Parathyroid adenoma (tissue), 2 donors: Measurements from ENCODE around the gene SEMA5B.

ENCODE experiments used
- H2AFZ ChIP-seq: fragments of 300-600 bp; sonication (generic); one replicate; pipeline ENCODE4 v1.7.0; 2017; ENCODE audit warnings: antibody characterized with exemption, mild to moderate bottlenecking
- H3K27ac ChIP-seq: fragments of 300-600 bp; sonication (generic); one replicate; pipeline ENCODE4 v1.7.0; 2017
- H3K27me3 ChIP-seq: fragments of 300-600 bp; sonication (generic); one replicate; pipeline ENCODE4 v1.7.0; 2017; ENCODE audit warnings: low read length; ENCODE audit not compliant: control insufficient read depth, insufficient read depth
- H3K36me3 ChIP-seq: fragments of 300-600 bp; sonication (generic); one replicate; pipeline ENCODE4 v1.7.0; 2017; ENCODE audit warnings: low read length; ENCODE audit not compliant: control insufficient read depth, insufficient read depth
- H3K4me1 ChIP-seq: fragments of 300-600 bp; sonication (generic); one replicate; pipeline ENCODE4 v1.7.0; 2017; ENCODE audit warnings: control low read depth
- H3K4me2 ChIP-seq: fragments of 300-600 bp; sonication (generic); one replicate; pipeline ENCODE4 v1.7.0; 2017; ENCODE audit warnings: low read length
- H3K4me3 ChIP-seq: fragments of 300-600 bp; sonication (generic); one replicate; pipeline ENCODE4 v1.7.0; 2017; ENCODE audit warnings: low read depth, low read length
- H3K79me2 ChIP-seq: fragments of 300-600 bp; sonication (generic); one replicate; pipeline ENCODE4 v1.7.0; 2017; ENCODE audit warnings: control low read depth
- H3K9ac ChIP-seq: fragments of 300-600 bp; sonication (generic); one replicate; pipeline ENCODE4 v1.7.0; 2017; ENCODE audit warnings: mild to moderate bottlenecking
- H3K9me3 ChIP-seq: fragments of 300-600 bp; sonication (generic); one replicate; pipeline ENCODE4 v1.7.0; 2017; ENCODE audit warnings: low read length; ENCODE audit not compliant: control insufficient read depth
- TF ChIP-seq, protein P1 (sequence below): fragments of 300-600 bp; sonication (generic); IDR thresholded peaks from one replicate; pipeline ENCODE4 v1.7.0; 2017; ENCODE audit warnings: antibody characterized with exemption, mild to moderate bottlenecking
- donor health status: primary hyperparathyroidism.

The SEMA5B gene

DNA sequence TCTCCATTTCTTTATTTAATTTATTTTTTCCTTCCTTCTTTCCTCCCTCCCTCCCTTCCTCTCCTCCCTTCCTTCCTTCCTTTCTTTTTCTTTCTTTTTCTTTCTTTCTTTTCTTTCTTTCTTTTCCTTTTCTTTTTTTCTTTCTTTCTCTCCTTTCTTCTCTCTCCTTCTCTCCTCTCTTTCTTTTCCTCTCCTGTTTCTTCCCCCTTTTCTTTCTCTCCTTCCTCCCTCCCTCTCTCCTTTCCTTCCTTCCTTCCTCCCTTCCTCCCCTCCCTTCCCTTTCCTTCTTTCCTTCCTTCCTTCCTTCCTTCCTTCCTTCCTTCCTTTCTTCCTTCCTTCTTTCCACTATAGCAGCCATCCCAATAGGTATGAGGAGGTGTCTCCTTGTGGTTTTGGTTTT lies 32.5 kb upstream of the SEMA5B start:
- Histone ChIP-seq H3K27me3 (no peaks in the 10 kb centered on the region), H3K79me2 (no peaks in the 10 kb centered on the region), H3K4me1 (no peaks in the 10 kb centered on the region), H2AFZ (no peak overlapping the region), H3K4me3 (no peak overlapping the region), H3K36me3 (no peaks in the 10 kb centered on the region), H3K9ac (no peak overlapping the region), H3K27ac (no peak overlapping the region), H3K4me2 (no peak overlapping the region), H3K9me3 (no peaks in the 10 kb centered on the region)
- TF ChIP-seq, protein P1, sequence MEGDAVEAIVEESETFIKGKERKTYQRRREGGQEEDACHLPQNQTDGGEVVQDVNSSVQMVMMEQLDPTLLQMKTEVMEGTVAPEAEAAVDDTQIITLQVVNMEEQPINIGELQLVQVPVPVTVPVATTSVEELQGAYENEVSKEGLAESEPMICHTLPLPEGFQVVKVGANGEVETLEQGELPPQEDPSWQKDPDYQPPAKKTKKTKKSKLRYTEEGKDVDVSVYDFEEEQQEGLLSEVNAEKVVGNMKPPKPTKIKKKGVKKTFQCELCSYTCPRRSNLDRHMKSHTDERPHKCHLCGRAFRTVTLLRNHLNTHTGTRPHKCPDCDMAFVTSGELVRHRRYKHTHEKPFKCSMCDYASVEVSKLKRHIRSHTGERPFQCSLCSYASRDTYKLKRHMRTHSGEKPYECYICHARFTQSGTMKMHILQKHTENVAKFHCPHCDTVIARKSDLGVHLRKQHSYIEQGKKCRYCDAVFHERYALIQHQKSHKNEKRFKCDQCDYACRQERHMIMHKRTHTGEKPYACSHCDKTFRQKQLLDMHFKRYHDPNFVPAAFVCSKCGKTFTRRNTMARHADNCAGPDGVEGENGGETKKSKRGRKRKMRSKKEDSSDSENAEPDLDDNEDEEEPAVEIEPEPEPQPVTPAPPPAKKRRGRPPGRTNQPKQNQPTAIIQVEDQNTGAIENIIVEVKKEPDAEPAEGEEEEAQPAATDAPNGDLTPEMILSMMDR, result no peak

DNA sequence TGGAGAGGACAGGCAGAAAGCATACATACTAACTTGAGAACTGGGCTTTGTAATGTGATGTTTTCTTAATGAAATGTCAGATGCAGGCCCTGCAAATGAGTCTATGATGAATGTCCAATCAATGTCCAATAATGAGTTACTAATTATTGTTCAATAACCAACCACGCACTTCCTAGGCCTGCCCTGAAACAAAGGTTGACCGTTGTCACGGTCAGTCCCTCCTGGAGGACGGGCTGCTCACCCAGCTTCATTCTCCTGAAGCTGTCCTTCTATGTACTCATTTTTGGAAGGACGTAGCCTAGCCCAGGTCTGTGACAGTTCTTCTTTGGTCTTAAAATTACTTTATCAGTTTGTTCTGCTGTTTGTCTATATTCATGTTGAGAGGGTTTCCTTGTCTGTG lies 30.9 kb upstream of the SEMA5B start:
- Histone ChIP-seq H3K27me3 (no peaks in the 10 kb centered on the region), H3K9ac (no peak overlapping the region), H2AFZ (no peak overlapping the region), H3K27ac (no peak overlapping the region), H3K36me3 (no peaks in the 10 kb centered on the region), H3K9me3 (no peaks in the 10 kb centered on the region), H3K79me2 (no peaks in the 10 kb centered on the region), H3K4me1 (no peaks in the 10 kb centered on the region), H3K4me3 (no peak overlapping the region), H3K4me2 (no peak overlapping the region)
- TF ChIP-seq, protein P1, result no peak

DNA sequence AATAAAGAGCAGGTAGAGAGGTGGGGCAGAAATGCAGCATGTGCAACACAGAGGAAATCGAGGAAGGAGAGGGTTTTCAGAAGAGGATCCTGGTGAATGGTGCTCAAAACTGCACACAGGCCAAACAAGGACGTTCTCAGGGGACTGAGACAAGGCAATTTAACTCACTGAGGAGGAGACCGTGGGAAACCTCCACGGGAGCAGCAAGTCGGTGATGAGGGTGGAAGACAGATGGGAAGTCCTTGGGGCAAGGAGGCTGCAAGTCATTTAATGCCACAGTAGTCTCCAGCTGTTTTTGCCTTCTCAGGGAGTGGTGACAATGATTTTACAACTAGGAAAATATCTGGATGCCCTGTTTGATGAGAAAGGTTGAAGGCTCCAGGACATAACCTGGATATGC lies 27.8 kb upstream of the SEMA5B start:
- TF ChIP-seq, protein P1, result no peak
- H3K4me1 ChIP-seq, result no peaks in the 10 kb centered on the region
- H3K9me3 ChIP-seq, result no peaks in the 10 kb centered on the region
- H3K79me2 ChIP-seq, result no peaks in the 10 kb centered on the region
- no peaks in the 10 kb centered on the region for H3K27me3 ChIP-seq
- no peak overlapping the region for H3K4me2 ChIP-seq
- no peak overlapping the region for H3K9ac ChIP-seq
- no peak overlapping the region for H3K27ac ChIP-seq
- no peak overlapping the region for H2AFZ ChIP-seq
- no peaks in the 10 kb centered on the region for H3K36me3 ChIP-seq
- no peak overlapping the region for H3K4me3 ChIP-seq

DNA sequence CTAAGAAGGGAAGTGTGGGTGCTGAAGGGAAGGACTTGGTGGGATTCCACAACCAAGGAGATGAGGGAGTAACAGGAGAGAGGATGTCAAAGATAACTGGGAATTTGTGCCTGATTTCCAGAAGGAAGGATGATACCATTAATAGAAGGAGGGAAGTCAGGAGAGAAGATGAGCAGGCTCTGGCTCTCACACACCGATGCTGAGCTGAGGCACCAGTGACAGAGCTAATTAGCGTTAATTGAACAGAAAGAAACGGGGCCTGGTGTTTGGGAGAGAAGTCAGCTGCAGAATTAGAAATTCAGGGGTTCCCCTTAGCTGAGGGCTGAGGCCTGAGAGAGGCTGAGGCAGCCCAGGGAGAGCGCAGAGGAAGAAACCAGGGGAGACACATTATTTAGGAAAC lies 27.4 kb upstream of the SEMA5B start:
- no peaks in the 10 kb centered on the region for H3K4me1 ChIP-seq
- H3K9me3 ChIP-seq, result no peaks in the 10 kb centered on the region
- no peak overlapping the region for H3K4me2 ChIP-seq
- H3K79me2 ChIP-seq, result no peaks in the 10 kb centered on the region
- H3K27me3 ChIP-seq, result no peaks in the 10 kb centered on the region
- no peaks in the 10 kb centered on the region for H3K36me3 ChIP-seq
- no peak overlapping the region for H2AFZ ChIP-seq
- H3K4me3 ChIP-seq, result no peak overlapping the region
- no peak overlapping the region for H3K27ac ChIP-seq
- no peak overlapping the region for H3K9ac ChIP-seq
- TF ChIP-seq, protein P1, result no peak

DNA sequence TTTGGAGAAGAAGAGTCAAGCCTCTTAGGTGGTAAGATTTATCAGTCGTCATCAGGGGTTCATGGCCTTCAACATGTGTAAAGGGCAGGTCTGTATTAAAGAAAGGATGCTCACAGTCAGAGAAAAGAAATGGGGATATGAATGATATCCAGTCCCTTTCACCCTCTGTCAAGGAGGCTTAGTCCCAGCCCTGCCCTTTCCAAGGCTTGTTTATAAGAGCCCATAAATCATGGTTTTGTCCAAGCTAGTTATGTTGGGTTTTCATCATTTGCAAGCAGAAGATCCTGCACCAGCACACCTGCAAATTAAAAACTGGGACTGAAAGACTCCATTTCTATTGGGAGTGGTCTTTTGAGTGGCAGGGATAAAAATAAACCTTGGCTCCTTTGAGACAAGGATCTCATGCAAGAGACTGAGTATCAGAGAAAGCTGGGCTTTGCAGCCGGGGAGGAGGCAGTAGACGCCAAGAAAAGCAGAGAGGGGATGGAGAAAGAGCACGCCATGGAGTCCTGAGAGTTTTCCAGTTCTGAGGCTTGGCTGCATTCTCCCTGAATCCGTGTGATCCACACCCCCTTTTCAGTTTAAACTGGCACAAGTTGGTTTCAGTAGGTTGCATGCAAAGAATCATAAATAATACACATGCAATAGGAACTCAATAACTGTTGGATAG lies 26.7 kb upstream of the SEMA5B start:
- Histone ChIP-seq H3K4me3 (no peak overlapping the region), H3K4me1 (no peaks in the 10 kb centered on the region), H3K9me3 (no peaks in the 10 kb centered on the region), H2AFZ (no peak overlapping the region), H3K4me2 (no peak overlapping the region), H3K79me2 (no peaks in the 10 kb centered on the region), H3K27ac (no peak overlapping the region), H3K36me3 (no peaks in the 10 kb centered on the region), H3K27me3 (no peaks in the 10 kb centered on the region), H3K9ac (no peak overlapping the region)
- TF ChIP-seq, protein P1, result no peak
